ENCODE data around the gene PCAT7. TPM values are rescaled to one million over a fixed set of nuclear protein-coding genes. Genes with fewer than 3 reads are reported as not detected.

Gene PCAT7
- total RNA-seq, 1 experiment from 2014 or later = 4.0 TPM

GRCh38 chr9:94611638-94612068 lies 56.8 kb downstream of the PCAT7 start:
- Mint-ChIP-seq H3K4me3 (no peak overlapping the region), H3K27ac (peak overlapping the region in 1 of 3 experiments; percentile 40; a peak in 1 of 7 replicates), H3K36me3 (ENCODE audit: insufficient read depth in 1 of 3, low read depth in 3 of 3) (no peaks in the 10 kb centered on the region), H3K9me3 (no peaks in the 10 kb centered on the region), H3K27me3 (ENCODE audit: low read depth) (peaks cover 8% of the 10 kb centered on the region), H3K4me1 (peaks cover 17 to 29% of the 10 kb centered on the region in 2 experiments)
- H2BK120ac ChIP-seq (ENCODE audit: low read depth, low read length, poor library complexity, severe bottlenecking) = no peak overlapping the region
- H2AK5ac ChIP-seq (ENCODE audit: insufficient read length, low read length) = no peak overlapping the region
- no peak overlapping the region for H2BK5ac ChIP-seq (ENCODE audit: insufficient read length, low read length)
- DNase-seq = no peak
- H3K56ac ChIP-seq (ENCODE audit: insufficient read length, low read depth, low read length) = no peak overlapping the region
- H3K4me2 ChIP-seq (ENCODE audit: insufficient read depth, insufficient read length, low read length) = no peak overlapping the region
- H3K9me3 ChIP-seq (ENCODE audit: control insufficient read depth, low read depth, low read length) = no peaks in the 10 kb centered on the region
- H3K27ac ChIP-seq (ENCODE audit: insufficient read length, low read depth, low read length) = no peak overlapping the region
- no CpG with 5 or more reads among the region's 3 CpGs for WGBS (ENCODE audit: extremely low coverage, insufficient read length, low lambda C conversion rate)
- no peak overlapping the region for H4K8ac ChIP-seq (replicated peaks; ENCODE audit: insufficient read length, low read depth, low read length)
- no peak overlapping the region for H3K18ac ChIP-seq (ENCODE audit: insufficient read length, low read depth, low read length)
- H3K4me1 ChIP-seq (ENCODE audit: insufficient read depth, low read length) = peaks cover 2% of the 10 kb centered on the region; the same call in 1 of the 2 replicates
- H4K5ac ChIP-seq (ENCODE audit: insufficient read length, low read depth, low read length) = no peak overlapping the region
- no peak overlapping the region for H2BK12ac ChIP-seq (ENCODE audit: insufficient read length, low read depth, low read length)
- no peak overlapping the region for H3T11ph ChIP-seq (ENCODE audit: low read length)
- no peak overlapping the region for H2BK15ac ChIP-seq (ENCODE audit: low read depth, low read length)
- TF ChIP-seq, protein P1, sequence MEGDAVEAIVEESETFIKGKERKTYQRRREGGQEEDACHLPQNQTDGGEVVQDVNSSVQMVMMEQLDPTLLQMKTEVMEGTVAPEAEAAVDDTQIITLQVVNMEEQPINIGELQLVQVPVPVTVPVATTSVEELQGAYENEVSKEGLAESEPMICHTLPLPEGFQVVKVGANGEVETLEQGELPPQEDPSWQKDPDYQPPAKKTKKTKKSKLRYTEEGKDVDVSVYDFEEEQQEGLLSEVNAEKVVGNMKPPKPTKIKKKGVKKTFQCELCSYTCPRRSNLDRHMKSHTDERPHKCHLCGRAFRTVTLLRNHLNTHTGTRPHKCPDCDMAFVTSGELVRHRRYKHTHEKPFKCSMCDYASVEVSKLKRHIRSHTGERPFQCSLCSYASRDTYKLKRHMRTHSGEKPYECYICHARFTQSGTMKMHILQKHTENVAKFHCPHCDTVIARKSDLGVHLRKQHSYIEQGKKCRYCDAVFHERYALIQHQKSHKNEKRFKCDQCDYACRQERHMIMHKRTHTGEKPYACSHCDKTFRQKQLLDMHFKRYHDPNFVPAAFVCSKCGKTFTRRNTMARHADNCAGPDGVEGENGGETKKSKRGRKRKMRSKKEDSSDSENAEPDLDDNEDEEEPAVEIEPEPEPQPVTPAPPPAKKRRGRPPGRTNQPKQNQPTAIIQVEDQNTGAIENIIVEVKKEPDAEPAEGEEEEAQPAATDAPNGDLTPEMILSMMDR (conservative IDR thresholded peaks at IDR 0.05) = no peak
- H3K23me2 ChIP-seq (ENCODE audit: insufficient read length, low read depth, low read length, poor library complexity, severe bottlenecking) = no peaks in the 10 kb centered on the region
- H3K4ac ChIP-seq (ENCODE audit: low read depth, low read length) = no peak overlapping the region
- no peak overlapping the region for H3K9ac ChIP-seq (ENCODE audit: extremely low read depth, insufficient read length, low read length)
- H2AFZ ChIP-seq (ENCODE audit: low read length) = no peak overlapping the region
- no peak overlapping the region for H3K23ac ChIP-seq (ENCODE audit: insufficient read length, low read depth, low read length)
- no peak overlapping the region for H4K91ac ChIP-seq (ENCODE audit: insufficient read length, low read depth, low read length)
- H2BK20ac ChIP-seq (ENCODE audit: low read depth, low read length, poor library complexity, severe bottlenecking) = no peak overlapping the region
- no peaks in the 10 kb centered on the region for H3K27me3 ChIP-seq (ENCODE audit: insufficient read depth, low read length)
- H3K79me2 ChIP-seq (ENCODE audit: insufficient read depth, low read length) = no peaks in the 10 kb centered on the region; the same call in 1 of the 2 replicates
- no peaks in the 10 kb centered on the region for H4K20me1 ChIP-seq (ENCODE audit: control insufficient read depth, insufficient read depth, insufficient read length)
- H3K14ac ChIP-seq (ENCODE audit: insufficient read depth, low read length) = no peak overlapping the region
- no peaks in the 10 kb centered on the region for H3K79me1 ChIP-seq (ENCODE audit: insufficient read depth, low read depth, low read length, poor library complexity, severe bottlenecking)
